ENCODE measurements around the gene COX7A1.
A peak's percentile ranks its signal among the peaks of the same experiment; 100 is the strongest.
"Not testable (repeated sequence)": the region's sequence is repeated elsewhere in the genome, so short reads cannot be mapped to it uniquely, and the experiment has no call there.

The COX7A1 gene

DNA sequence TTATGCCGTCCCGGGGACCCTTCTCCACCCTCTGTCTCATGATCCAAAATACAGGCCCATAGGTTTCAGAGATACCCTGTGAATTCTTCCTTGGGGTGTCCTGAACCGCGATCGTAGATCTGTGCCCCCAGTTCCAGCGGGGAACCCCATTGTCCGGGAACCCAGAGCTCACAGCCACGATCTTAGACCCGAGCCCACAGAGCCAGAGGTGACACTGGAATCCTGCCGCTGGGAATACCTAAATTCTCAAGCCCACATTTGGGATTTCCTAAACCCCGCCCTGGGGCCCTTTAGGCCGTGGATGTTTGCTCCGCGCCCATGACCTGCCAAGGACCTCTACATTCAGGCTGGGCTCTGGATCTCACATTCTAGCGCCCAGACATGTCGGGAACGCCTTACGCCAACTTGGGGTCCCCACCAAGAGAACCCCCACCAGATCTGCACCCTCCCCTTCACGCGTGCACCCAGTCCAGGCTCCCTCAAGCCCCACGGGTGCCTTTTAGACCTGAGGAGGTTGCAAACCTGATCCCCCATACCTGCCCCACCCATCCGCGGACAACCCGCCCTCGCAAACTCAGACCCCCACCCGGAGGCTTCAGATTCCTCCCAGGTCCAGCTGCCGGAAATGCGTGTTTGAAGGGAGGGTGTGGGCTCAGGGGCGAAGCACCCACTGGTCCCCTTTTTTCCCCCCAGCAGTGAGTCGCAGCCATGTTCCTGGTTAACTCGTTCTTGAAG lies 11.8 kb downstream of the COX7A1 start:
- no peaks in the 10 kb centered on the region for H3K27me3 ChIP-seq
- H3K4me3 ChIP-seq (ENCODE audit: low read depth in 1 of 2, low read length in 1 of 2): peak overlapping the region; percentile 76 to 92
- TF ChIP-seq, protein P1, sequence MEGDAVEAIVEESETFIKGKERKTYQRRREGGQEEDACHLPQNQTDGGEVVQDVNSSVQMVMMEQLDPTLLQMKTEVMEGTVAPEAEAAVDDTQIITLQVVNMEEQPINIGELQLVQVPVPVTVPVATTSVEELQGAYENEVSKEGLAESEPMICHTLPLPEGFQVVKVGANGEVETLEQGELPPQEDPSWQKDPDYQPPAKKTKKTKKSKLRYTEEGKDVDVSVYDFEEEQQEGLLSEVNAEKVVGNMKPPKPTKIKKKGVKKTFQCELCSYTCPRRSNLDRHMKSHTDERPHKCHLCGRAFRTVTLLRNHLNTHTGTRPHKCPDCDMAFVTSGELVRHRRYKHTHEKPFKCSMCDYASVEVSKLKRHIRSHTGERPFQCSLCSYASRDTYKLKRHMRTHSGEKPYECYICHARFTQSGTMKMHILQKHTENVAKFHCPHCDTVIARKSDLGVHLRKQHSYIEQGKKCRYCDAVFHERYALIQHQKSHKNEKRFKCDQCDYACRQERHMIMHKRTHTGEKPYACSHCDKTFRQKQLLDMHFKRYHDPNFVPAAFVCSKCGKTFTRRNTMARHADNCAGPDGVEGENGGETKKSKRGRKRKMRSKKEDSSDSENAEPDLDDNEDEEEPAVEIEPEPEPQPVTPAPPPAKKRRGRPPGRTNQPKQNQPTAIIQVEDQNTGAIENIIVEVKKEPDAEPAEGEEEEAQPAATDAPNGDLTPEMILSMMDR (IDR thresholded peaks at IDR 0.05): no peak
- H3K27ac ChIP-seq: peak overlapping the region; percentile 92
- H3K4me1 ChIP-seq (ENCODE audit: control insufficient read depth in 1 of 2, insufficient read depth in 1 of 2, low read depth in 1 of 2, low read length in 1 of 2): peaks cover 16 to 24% of the 10 kb centered on the region in 2 experiments
- H3K9me3 ChIP-seq: no peaks in the 10 kb centered on the region
- peaks cover 28% of the 10 kb centered on the region for H3K36me3 ChIP-seq

DNA sequence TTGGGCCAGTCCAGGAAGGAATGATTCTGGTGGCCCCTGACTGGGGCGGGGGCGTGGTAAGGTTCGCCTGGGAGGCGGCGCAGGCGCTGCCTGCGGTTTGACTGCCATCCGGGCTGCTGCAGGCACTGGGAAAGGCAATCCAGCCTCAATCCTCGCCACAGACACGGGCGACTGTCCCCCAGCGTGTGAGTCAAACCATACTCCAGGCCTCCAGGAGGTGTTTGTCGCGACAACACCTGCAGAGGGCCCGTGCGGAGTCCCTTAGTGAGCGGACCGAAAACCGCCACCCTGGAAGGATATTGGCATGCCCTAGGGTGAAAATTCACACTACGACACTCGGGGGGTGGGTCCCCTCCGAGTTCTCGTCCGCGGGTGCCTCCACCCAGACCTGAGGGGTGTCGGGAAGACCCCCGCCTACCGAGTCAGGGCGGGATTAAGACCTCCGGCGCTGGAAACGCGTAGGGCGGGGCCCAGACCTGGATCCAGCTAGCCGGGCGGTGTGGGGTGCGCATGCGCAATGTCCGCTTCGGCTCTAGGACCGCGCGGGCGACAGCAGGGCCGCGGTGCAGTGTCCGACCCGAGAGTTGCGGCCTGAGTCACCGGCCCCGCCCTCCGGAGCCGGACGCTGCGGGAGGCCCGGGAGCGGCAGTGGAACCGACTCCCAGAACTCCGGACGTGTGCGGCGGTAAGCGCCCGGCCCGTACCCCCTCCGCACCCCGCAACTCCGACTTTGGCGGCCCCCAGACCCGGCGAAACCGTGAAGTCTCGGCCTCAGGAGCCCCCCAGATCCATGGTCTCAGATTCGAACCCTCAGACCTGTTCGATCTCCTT lies 12.6 kb downstream of the COX7A1 start, which contains the start of gene CAPNS1:
CAPNS1 (plus strand) TSS at position 594 of the 831 bp plus-strand sequence. CDS start 946 bp downstream, outside the sequence.
- Histone ChIP-seq H3K27ac (peak within 1 kb of the TSS; percentile 92), H3K4me3 (ENCODE audit: low read depth in 1 of 2, low read length in 1 of 2) (peak within 1 kb of the TSS; percentile 76 to 92), H3K4me1 (ENCODE audit: control insufficient read depth in 1 of 2, insufficient read depth in 1 of 2, low read depth in 1 of 2, low read length in 1 of 2) (peaks cover 16 to 24% of the 10 kb centered on the region in 2 experiments), H3K27me3 (no peaks in the 10 kb centered on the region), H3K9me3 (no peaks in the 10 kb centered on the region), H3K36me3 (peaks cover 21% of the 10 kb centered on the region)
- TF ChIP-seq, protein P1 (IDR thresholded peaks at IDR 0.05): peak; percentile 26

DNA sequence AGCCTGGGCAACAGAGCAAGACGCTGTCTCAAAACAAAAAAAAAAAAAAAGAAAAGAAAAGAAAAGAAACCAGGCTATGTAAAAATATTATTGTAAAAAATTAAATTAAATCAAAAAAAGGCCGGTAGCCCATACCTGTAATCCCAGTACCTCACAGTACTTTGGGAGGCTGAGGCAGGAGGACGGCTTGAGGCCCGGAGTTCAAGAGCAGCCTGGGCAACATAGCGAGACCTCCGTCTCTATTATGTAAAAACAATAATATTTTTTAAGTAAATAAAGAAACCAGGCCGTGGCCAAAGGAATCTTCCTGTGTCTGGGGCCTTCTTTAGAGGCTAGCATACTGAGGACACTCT lies 13.2 kb downstream of the COX7A1 start:
- Histone ChIP-seq H3K4me1 (ENCODE audit: control insufficient read depth in 1 of 2, insufficient read depth in 1 of 2, low read depth in 1 of 2, low read length in 1 of 2) (peaks cover 16 to 24% of the 10 kb centered on the region in 2 experiments), H3K36me3 (peaks cover 15% of the 10 kb centered on the region)

DNA sequence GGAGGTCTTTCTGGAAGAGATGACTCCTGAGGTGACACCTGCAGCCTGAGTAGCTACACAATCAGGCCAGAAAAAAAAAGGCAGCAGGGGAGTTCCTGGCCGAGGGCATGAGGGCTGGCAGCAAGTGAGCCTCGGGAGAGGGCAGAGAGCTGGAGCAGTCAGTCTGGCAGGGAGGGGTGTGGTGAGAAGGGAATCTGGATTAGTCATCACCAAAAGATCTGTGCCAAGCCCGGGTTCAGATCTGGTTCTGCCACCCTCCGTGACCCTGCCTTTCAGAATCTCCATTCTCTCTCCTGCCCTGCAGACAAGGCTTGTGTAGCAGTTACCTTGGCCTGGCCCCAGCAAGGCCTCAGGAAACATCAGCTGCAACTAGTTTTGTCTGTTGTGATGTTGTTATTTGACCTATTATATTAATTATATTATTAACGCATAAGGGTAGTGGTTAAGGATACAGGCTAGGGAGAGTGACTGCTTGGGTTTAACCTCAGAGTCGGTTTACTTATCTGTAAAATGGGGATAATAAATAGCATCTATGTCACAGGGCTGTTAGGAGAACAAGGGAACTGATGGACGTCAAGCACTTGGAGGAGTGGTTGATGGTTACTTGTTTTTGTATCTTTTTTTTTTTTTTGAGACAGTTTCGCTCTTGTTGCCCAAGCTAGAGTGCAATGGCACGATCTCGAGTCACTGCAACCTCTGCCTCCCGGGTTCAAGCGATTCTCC lies 15.1 kb downstream of the COX7A1 start:
- Histone ChIP-seq H3K4me3 (ENCODE audit: low read depth in 1 of 2, low read length in 1 of 2) (no peak overlapping the region), H3K4me1 (ENCODE audit: control insufficient read depth in 1 of 2, insufficient read depth in 1 of 2, low read depth in 1 of 2, low read length in 1 of 2) (peaks cover 23 to 30% of the 10 kb centered on the region in 2 experiments), H3K36me3 (peaks cover 1% of the 10 kb centered on the region), H3K27ac (no peak overlapping the region), H3K27me3 (no peaks in the 10 kb centered on the region), H3K9me3 (no peaks in the 10 kb centered on the region)
- TF ChIP-seq, protein P1 (IDR thresholded peaks at IDR 0.05): no peak

More for the DNA sequence above, 13.2 kb downstream of the COX7A1 start:
- Histone ChIP-seq H3K9me3 (no peaks in the 10 kb centered on the region), H3K27ac (peak overlapping the region; percentile 92), H3K27me3 (no peaks in the 10 kb centered on the region), H3K4me3 (ENCODE audit: low read depth in 1 of 2, low read length in 1 of 2) (peak overlapping the region; percentile 76 to 92)
- TF ChIP-seq, protein P1 (IDR thresholded peaks at IDR 0.05): no peak

DNA sequence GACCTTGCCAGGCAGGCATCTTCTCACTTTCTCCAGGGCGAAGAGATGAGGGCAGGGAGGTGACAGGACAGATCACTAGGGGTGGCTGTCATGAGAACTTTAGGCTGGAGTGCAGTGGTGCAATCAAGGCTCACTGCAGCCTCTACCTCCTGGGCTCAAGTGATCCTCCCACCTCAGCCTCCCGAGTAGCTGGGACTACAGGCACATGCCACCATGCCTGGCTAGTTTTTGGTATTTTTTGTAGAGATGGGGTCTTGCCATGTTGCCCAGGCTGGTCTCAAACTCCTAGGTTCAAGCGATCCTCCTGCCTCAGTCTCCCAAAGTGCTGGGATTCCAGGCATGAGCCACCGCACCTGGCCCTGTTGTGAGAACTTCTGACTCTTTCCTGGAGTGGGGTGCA lies 17.4 kb downstream of the COX7A1 start:
- not testable (repeated sequence) for H3K4me3 ChIP-seq (ENCODE audit: low read depth in 1 of 2, low read length in 1 of 2)
- peaks cover 26 to 35% of the 10 kb centered on the region in 2 experiments for H3K4me1 ChIP-seq (ENCODE audit: control insufficient read depth in 1 of 2, insufficient read depth in 1 of 2, low read depth in 1 of 2, low read length in 1 of 2)

DNA sequence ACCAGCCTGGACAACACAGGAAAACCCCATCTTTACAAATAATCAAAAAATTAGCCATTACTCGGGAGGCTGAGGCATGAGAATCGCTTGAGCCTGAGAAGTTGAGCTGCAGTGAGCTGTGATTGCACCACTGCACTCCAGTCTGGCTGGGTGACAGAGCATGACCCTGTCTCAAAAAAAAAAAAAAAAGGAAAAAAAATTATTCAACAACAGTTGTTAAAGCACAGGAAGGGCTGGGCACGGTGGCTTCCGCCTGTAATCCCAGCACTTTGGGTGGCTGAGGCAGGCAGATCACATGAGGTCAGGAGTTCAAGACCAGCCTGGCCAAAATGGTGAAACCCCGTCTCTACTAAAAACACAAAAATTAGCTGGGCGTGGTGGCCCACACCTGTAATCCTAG lies 21.0 kb downstream of the COX7A1 start:
- not testable (repeated sequence) for H3K4me3 ChIP-seq (ENCODE audit: low read depth in 1 of 2, low read length in 1 of 2); H3K27me3 ChIP-seq; H3K9me3 ChIP-seq; H3K36me3 ChIP-seq
- Histone ChIP-seq H3K4me1 (ENCODE audit: control insufficient read depth in 1 of 2, insufficient read depth in 1 of 2, low read depth in 1 of 2, low read length in 1 of 2) (peaks cover 41 to 47% of the 10 kb centered on the region in 2 experiments), H3K27ac (peak overlapping the region; percentile 73)

More for the DNA sequence above, 17.4 kb downstream of the COX7A1 start:
- not testable (repeated sequence) for H3K36me3 ChIP-seq, H3K27me3 ChIP-seq, H3K27ac ChIP-seq, H3K9me3 ChIP-seq
